GM23248 (cell line): Measurements from ENCODE around the gene ARHGAP25.

Experiments
- EZH2 ChIP-seq: fragments of 200-600 bp; sonication (generic); IDR thresholded peaks from 2 replicates; pipeline ENCODE4 v1.6.1; 2018; ENCODE audit warnings: antibody characterized with exemption, mild to moderate bottlenecking; ENCODE audit not compliant: insufficient read depth, poor library complexity, severe bottlenecking
- EZH2phosphoT487 ChIP-seq: fragments of 200-600 bp; sonication (generic); IDR thresholded peaks from 2 replicates; pipeline ENCODE4 v1.6.1; 2018; ENCODE audit warnings: antibody characterized with exemption, moderate library complexity, mild to moderate bottlenecking, low read depth; ENCODE audit not compliant: insufficient read depth

DNA sequence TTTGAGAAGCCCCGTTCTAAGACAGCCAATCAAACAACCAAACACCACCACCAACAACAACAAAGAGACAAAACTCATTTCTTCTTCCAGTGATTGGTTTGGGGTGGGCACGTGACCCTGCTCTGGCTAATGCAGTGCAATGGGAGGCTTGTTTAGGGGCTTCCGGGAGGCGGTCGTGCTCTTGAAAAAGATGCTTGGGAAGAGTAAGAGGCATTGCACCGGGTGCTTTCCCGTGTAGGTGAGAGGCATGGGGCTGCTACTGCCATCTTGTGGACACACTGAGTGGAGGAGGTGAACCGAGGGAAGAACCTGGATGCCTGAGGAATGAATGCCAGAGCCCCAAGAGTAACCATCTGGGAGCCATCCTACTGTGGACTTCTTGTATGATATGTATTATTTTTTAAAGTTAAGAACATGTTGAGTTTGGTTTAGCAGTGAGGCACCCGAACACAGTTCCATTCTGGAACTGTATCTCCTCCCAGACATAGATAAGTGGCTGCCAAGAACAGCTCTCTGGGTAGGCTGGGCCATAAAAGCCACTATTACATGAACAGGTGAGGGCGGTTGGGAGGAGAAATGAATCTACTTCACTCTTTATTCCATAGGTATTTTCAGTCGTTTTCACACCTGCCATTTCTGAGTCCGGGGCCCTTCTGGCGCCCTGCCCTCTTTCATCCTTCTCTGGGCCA is 19.1 kb upstream of the ARHGAP25 start:
- TF ChIP-seq EZH2phosphoT487 (no peak), EZH2 (no peak)
